Measurements from ENCODE around the gene PRPF6. TPM values are rescaled to one million over a fixed set of nuclear protein-coding genes. Genes with fewer than 3 reads are reported as not detected.

PRPF6 gene
- polyA plus RNA-seq, 6 donors from 2014 or later = 46.4 to 83.8 (median 66.9) TPM

DNA sequence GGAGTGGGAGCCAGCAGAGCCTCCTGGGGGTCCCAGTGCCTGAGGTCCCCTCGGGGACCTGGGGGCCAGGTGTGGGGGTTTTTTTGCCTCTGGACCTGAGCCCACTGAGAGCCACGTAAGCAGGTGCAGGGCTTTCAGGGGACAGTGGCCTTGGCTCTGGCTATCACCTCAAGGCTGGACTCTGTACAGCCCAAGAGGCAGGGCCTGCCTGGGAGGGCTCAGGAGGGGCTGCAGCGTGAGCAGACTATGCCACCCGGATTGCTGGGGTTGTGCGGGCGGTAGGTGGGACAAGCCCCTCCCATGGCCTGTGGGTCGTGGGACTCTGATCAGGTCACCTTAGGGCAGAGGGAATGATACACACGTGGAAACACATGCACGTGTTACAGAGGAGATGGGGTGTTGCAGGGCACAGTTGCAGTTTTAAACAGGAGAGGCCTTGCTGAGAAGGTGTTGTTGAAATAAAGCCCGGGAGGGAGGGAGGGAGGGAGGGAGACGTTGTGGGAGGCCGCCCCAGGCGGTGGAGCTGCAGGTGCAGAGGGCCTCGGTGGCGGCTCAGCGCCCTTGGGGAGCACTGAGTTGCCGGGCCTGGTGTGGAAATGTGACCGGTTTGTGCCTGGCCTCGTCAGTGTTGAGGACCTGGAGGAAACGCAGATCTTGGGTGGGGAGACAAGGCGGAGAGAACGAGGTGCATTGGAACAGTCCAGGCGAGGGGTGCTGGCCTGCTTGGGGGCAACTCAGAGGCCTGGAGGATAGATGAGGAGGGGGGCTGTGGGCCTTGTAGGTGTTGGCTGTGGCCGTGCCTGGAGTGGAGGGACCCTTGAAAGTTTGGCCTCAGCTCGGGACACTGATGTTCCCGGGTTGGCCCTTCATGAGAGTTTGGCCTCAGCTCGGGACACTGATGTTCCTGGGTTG is 84.4 kb downstream of the PRPF6 start:
- Mint-ChIP-seq H3K4me3 (peak overlapping the region; percentile 45 to 93 (median 88)), H3K27ac (peak overlapping the region; percentile 89 to 97 (median 94)), H3K36me3 (no peaks in the 10 kb centered on the region), H3K27me3 (no peaks in the 10 kb centered on the region), H3K4me1 (peaks cover 40 to 51% (median 41%) of the 10 kb centered on the region in 3 donors), H3K9me3 (no peaks in the 10 kb centered on the region)
- DNase-seq = no peak
- ATAC-seq (ENCODE audit: low read depth in 2 of 2) = peak; percentile 13 to 24

DNA sequence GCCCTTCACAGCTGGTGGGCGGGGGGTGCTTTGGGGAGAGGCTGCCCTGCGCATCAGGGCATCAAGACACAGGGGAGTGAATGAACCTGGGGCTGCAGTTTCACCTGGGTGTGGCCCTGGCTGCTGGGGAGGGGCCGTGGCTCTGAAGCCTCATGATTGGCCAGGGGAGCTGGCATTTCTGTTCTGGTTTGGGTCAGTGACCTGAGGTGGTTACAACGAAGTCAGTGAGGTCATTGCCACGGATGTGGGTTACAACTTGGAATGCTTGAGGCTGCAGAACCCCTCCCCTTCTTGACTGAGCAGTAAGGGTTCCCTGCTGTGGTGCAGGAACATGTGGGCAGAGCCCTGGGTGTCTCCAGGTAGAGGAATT is 85.0 kb downstream of the PRPF6 start:
- peaks cover 40 to 51% (median 46%) of the 10 kb centered on the region in 3 donors for H3K4me1 Mint-ChIP-seq
- ATAC-seq (ENCODE audit: low read depth in 2 of 2) = peak; percentile 60 to 67
- peak; percentile 72 for DNase-seq
- H3K36me3 Mint-ChIP-seq = no peaks in the 10 kb centered on the region
- H3K27ac Mint-ChIP-seq = peak overlapping the region; percentile 42 to 94 (median 90)
- H3K9me3 Mint-ChIP-seq = no peaks in the 10 kb centered on the region
- peak overlapping the region; percentile 45 to 93 (median 84) for H3K4me3 Mint-ChIP-seq
- H3K27me3 Mint-ChIP-seq = no peaks in the 10 kb centered on the region

DNA sequence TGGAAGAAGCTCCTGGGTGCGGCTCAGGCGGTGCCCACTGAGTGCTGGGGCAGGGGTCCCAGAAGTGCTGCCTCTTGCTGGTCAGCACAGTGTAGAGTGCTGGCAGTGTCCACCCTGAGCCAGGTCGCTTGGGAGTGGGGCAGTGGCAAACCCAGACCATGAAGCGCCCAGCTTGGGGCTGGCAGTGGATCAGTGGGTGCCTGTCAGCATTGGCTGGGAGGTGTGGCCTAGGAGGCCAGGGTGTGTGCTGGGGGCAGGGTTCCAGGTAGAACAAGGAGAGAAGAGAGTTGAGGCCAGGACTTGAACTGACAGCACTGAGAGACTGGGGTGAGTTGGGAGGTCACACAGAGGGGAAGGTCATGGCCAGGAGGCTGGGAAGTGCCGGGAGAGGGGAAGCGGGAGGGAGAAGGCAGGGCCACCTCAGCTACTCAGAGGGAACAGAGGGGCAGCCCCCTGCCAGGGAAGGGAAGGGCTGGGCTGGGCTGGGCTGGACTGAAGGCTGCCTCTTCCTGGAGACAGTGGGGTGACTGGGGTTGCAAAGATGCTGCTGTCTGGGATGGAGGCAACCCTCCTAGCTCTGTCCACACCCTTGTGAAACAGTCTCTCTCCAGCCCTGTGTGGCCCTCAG is 86.2 kb downstream of the PRPF6 start:
- Mint-ChIP-seq H3K4me3 (peak overlapping the region in 2 of 8 donors; percentile 13 to 57), H3K4me1 (peaks cover 44 to 60% (median 56%) of the 10 kb centered on the region in 3 donors), H3K9me3 (no peaks in the 10 kb centered on the region), H3K27me3 (no peaks in the 10 kb centered on the region), H3K36me3 (no peaks in the 10 kb centered on the region), H3K27ac (peak overlapping the region in 4 of 6 donors; percentile 29 to 80 (median 65))
- ATAC-seq (ENCODE audit: low read depth in 2 of 2) (no peak), DNase-seq (no peak)

DNA sequence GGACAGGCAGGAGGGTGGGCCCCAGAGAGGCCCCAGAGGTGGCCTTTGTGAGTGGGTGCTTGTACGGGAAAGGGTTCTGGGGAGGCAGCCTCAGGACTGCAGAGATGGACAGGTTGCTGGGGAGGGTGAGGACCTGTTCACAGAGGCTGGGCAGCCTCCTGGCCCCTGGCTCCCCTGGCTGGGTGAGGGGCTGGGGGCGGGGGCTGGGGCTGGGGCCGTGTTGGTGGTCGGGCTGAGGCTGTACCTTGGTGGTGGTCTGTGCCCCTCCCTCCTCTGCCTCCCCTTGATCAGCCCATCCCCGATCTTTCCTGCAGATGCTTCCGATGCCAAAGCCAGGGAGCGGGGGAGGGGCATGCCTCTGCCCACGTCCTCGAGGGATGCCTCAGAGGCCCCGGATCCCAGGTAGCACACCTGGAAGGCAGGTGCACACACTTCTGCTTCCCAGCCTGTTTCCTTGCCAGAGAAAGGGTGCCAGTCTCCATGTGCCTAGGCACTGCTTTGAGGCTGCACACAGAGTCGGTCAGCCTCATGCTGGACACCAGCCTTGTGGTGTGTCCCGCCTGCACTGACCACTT is 86.9 kb downstream of the PRPF6 start:
- no peak for ATAC-seq (ENCODE audit: low read depth in 2 of 2)
- Mint-ChIP-seq H3K27me3 (no peaks in the 10 kb centered on the region), H3K9me3 (no peaks in the 10 kb centered on the region), H3K4me3 (peak overlapping the region in 1 of 8 donors; percentile 13), H3K36me3 (no peaks in the 10 kb centered on the region), H3K4me1 (peaks cover 44 to 64% (median 61%) of the 10 kb centered on the region in 3 donors), H3K27ac (peak overlapping the region in 1 of 6 donors; percentile 80)
- no peak for DNase-seq

DNA sequence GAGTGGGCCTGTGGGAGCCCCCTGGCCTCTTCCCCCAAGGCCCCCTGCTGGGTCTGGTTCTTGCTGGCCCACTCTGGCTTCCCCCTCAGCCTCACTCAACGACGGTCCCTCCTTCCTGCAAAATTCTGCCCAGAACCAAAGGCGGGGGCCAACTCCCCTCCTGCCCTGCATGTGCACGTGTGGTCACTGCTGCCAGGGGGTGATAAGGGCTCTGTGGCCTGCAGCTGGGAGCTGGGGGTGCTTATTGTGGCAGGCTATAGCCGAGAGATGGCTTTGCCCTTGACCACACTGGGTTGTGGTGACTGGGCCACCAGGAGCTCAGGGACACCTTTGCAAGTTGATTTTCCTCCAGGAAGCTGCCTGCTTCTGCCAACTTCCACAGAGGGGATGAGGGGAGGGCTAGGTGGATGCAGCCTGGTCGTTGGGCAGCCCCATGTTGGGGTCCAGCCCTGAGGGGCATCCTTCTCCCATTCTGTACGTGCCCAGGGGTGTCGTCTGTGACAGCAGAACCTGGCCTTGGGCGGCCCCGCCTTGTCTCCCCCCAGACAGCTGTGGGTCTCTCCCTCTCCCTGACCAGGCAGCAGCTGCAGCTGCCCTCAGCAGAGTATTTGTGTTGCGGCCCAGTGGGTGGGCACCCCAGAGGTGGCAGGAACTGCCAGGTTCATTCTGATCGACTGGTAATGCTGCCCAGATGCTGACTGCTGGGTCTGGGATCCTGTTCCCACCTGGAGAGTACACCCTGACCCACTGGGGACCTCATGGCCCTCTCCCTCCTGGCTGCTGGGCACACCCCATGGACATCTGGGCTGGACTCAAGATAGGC is 87.7 kb downstream of the PRPF6 start:
- Mint-ChIP-seq H3K9me3 (no peaks in the 10 kb centered on the region), H3K4me1 (peaks cover 43 to 62% (median 61%) of the 10 kb centered on the region in 3 donors), H3K36me3 (no peaks in the 10 kb centered on the region), H3K27me3 (no peaks in the 10 kb centered on the region), H3K27ac (peak overlapping the region in 3 of 6 donors; percentile 44 to 80 (median 66)), H3K4me3 (no peak overlapping the region)
- ATAC-seq (ENCODE audit: low read depth in 2 of 2) = no peak
- no peak for DNase-seq

DNA sequence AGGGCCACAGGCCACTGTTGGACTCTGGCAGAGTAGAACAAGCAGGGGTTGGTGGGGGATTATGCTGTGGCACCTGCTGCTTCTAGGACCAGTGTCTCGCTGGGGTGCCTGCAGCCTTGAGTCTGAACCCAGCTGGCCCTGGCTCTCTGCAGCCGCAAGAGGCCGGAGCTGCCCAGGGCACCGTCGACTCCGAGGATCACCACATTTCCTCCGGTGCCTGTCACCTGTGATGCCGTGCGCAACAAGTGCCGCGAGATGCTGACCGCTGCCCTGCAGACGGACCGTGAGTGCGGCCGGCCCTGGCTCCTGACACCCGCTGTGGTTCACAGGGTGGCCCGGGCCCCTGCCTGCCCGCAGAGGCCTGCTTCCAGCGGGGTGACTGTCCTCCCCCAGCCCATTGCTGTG is 88.3 kb downstream of the PRPF6 start:
- DNase-seq (no peak), ATAC-seq (ENCODE audit: low read depth in 2 of 2) (no peak)
- no peaks in the 10 kb centered on the region for H3K27me3 Mint-ChIP-seq
- no peaks in the 10 kb centered on the region for H3K36me3 Mint-ChIP-seq
- peak overlapping the region in 2 of 6 donors; percentile 44 to 66 for H3K27ac Mint-ChIP-seq
- no peaks in the 10 kb centered on the region for H3K9me3 Mint-ChIP-seq
- peaks cover 38 to 61% (median 54%) of the 10 kb centered on the region in 3 donors for H3K4me1 Mint-ChIP-seq
- H3K4me3 Mint-ChIP-seq = no peak overlapping the region

DNA sequence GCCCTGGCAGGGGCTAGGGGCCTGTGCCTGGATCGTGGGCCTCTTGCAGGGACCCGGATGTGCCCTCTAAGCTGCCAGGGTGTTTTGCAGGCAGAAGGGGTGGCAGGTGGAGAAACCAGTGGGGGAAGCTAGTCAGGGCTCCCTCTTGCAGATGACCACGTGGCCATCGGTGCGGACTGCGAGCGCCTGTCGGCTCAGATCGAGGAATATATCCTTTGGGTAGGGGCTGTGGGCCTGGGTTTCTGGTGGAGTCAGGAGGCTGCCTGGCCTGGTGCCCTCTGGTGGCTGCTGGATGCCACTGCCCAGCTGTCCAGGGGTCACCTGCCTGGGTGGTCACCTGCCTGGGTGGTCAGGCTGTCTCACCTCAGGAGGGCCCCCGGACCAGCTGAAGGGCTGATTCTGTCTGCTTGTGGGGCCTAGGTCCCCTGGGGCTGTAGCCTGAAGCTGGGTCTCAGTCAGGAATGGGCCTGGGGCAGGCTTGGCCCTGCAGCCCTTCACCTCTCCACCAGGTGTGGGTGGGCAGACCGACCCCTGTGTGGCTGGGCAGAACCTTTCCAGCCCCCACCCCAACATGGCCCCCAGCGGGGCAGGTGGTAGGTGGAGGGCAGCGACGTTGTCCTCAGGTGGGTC is 88.8 kb downstream of the PRPF6 start:
- Mint-ChIP-seq H3K9me3 (no peaks in the 10 kb centered on the region), H3K27ac (peak overlapping the region in 1 of 6 donors; percentile 39), H3K36me3 (no peaks in the 10 kb centered on the region), H3K4me1 (peaks cover 36 to 60% (median 51%) of the 10 kb centered on the region in 3 donors), H3K27me3 (no peaks in the 10 kb centered on the region), H3K4me3 (no peak overlapping the region)
- DNase-seq = no peak
- no peak for ATAC-seq (ENCODE audit: low read depth in 2 of 2)

DNA sequence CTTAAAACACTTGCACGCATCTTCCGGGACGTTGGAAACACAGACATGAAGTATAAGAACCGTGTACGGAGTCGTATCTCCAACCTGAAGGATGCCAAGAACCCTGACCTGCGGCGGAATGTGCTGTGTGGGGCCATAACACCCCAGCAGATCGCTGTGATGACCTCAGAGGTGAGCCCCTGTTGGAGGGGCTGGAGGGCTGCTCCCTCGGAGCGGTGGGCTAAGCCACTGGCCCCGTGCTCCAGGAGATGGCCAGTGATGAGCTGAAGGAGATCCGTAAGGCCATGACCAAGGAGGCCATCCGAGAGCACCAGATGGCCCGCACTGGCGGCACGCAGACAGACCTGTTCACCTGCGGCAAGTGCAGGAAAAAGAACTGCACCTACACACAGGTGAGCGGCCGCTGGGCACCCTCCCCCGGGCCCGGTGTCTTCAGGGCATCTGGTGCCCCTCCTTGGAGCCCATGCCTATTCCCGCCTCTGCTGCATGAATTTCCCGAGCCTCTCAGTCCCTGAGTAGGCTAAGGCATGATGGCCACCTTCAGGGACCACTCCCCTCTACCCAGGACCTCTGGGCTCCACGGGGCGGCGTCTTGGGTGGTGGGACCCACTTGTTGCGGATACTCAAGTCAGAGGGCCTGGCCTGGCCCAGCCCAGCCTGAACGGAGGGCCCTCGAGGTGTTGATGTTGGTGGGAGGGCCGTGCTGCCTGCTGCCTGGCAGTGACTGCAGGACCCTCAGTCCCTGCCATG is 89.5 kb downstream of the PRPF6 start:
- Mint-ChIP-seq H3K4me3 (no peak overlapping the region), H3K27ac (peak overlapping the region in 2 of 6 donors; percentile 56 to 61), H3K4me1 (peaks cover 30 to 55% (median 49%) of the 10 kb centered on the region in 3 donors), H3K27me3 (no peaks in the 10 kb centered on the region), H3K36me3 (no peaks in the 10 kb centered on the region), H3K9me3 (no peaks in the 10 kb centered on the region)
- ATAC-seq (ENCODE audit: low read depth in 2 of 2) (no peak), DNase-seq (no peak)

DNA sequence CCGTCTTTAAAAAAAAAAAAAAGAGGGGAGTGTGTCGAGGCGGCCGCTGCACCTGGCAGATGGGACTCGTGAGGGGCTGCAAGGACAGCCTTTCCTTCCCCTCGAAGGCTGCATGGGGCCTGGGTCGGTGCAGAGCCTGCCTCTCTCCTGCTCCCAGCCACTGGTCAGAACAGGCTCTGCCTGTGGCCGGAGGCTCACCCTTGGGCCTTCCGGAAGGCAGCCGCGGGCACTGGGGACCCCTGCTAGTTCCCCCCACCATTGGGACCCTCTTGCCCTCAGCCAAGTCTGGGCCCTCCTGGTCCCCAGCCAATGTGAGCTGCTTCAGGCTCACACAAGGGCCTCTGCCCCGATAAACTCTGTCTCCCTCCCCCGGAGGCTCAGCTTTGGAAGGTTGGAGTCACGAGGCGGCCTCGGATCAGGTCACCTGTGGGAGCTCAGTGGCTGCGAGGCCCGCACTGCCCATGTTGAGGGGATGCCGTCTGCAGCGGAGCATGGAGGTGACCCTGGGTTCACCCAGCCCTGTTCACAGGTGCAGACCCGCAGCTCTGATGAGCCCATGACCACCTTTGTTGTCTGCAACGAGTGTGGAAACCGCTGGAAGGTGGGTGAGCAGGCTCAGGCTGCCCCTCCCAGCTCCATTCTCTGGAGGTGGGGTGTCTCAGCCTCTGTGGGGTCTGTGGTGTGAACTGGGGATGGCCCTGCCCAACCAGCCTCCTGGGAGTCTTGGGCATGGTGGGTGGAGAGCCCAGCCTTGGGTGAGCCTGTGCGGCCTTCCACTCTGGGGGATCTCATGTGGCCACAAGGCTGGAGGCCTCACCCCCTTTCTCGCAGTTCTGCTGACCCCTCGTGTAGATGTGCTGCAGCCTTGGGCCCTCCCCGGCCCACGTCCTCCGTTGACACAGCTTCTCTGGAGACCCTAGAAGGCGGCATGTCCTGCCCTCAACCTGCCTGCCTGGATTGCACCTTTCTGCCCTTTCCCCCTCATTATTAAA is 90.7 kb downstream of the PRPF6 start:
- DNase-seq (no peak), ATAC-seq (ENCODE audit: low read depth in 2 of 2) (peak in 1 of 2 donors; percentile 36)
- Mint-ChIP-seq H3K9me3 (no peaks in the 10 kb centered on the region), H3K36me3 (no peaks in the 10 kb centered on the region), H3K27ac (peak overlapping the region in 3 of 6 donors; percentile 61 to 89 (median 84)), H3K4me3 (peak overlapping the region in 3 of 8 donors; percentile 15 to 47 (median 32)), H3K4me1 (peaks cover 24 to 55% (median 44%) of the 10 kb centered on the region in 3 donors), H3K27me3 (no peaks in the 10 kb centered on the region)

DNA sequence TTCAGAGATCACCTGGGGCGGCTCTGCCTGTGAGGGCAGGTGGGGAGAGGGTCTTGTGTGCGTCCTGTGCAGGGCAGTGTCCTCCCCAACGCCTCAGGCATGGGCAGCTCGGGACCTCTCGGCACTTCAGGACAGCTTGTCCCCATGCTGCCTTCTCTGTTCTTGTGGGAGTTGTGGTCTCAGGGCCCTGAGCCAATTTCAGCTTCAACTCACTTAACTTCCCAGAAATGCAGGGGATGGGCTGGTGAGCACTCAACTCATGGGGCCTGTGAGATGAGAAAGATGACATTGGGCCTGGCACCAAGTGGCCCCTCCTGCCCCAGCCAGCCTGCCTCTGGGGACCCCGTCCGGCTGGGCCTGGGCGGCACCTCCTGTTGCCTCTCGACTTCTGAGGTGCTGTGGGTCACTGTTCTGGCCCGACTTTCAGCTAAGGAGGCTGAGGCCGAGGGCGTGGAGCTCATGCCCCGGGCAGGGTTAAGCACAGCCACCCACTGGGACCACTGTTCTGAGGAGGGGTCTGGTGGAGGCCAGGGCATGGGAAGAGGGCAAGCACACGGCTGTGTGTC is 91.6 kb downstream of the PRPF6 start:
- H3K27ac Mint-ChIP-seq = peak overlapping the region in 1 of 6 donors; percentile 44
- no peak for DNase-seq
- no peaks in the 10 kb centered on the region for H3K36me3 Mint-ChIP-seq
- no peaks in the 10 kb centered on the region for H3K9me3 Mint-ChIP-seq
- ATAC-seq (ENCODE audit: low read depth in 2 of 2) = no peak
- peaks cover 24 to 54% (median 35%) of the 10 kb centered on the region in 3 donors for H3K4me1 Mint-ChIP-seq
- H3K27me3 Mint-ChIP-seq = no peaks in the 10 kb centered on the region
- peak overlapping the region in 1 of 8 donors; percentile 15 for H3K4me3 Mint-ChIP-seq

Measured in naive B cell (primary cell).